HepG2 (cell line): ENCODE results near the gene RASSF8. TPM values are rescaled to one million over a fixed set of nuclear protein-coding genes. Genes with fewer than 3 reads are reported as not detected.
A peak's percentile ranks its signal among the peaks of the same experiment; 100 is the strongest.

Source experiments
- ADNP ChIP-seq: sonication (generic); formaldehyde crosslinking; IDR thresholded peaks from 2 replicates; pipeline ENCODE4 v1.4.0; 2020; ENCODE audit warnings: missing genetic modification reagents
- EHMT2 ChIP-seq: fragments of 200-600 bp; sonication (generic); IDR thresholded peaks from 2 replicates; pipeline ENCODE4 v1.7.0; 2017; ENCODE audit warnings: antibody characterized with exemption, low read depth, low read length, borderline replicate concordance
- MIER3 ChIP-seq: IDR thresholded peaks from 2 replicates; pipeline ENCODE4 v1.6.1; 2016; ENCODE audit warnings: missing compliant biosample characterization, borderline replicate concordance
- MXD4 ChIP-seq: IDR thresholded peaks from 2 replicates; pipeline ENCODE4 v1.6.1; 2016; ENCODE audit warnings: mild to moderate bottlenecking, missing biosample characterization, missing genetic modification reagents
- SMAD9 ChIP-seq: sonication (generic); formaldehyde crosslinking; IDR thresholded peaks from 2 replicates; pipeline ENCODE4 v1.5.1; 2020; ENCODE audit warnings: mild to moderate bottlenecking, missing genetic modification reagents
- ZFP62 ChIP-seq: sonication (generic); formaldehyde crosslinking; IDR thresholded peaks from 2 replicates; pipeline ENCODE4 v1.4.0; 2020; ENCODE audit warnings: missing genetic modification reagents
- ZNF709 ChIP-seq: sonication (generic); formaldehyde crosslinking; IDR thresholded peaks from 2 replicates; pipeline ENCODE4 v1.5.0; 2020; ENCODE audit warnings: mild to moderate bottlenecking, missing genetic modification reagents
- polyA plus RNA-seq, 8 experiments: library from polyadenylated mRNA; depleted of rRNA in 3 of 8; stranded (reverse) in 7 of 8; unstranded in 1 of 8; fragments of >200 nt; fragmentation: Illumina TruSeq in 4 of 8; extraction: Trizol in 4 of 8; gene quantifications; 2 replicates each; pipeline versions ENCODE4 v1.2.1 to v1.2.3, GENCODE V29; 2011 to 2016; ENCODE audit warnings: low read depth in 4 of 8, missing spikeins in 1 of 8, mixed read lengths in 1 of 8; ENCODE audit not compliant: insufficient read depth in 1 of 8
- total RNA-seq, 5 experiments: library from RNA; depleted of rRNA; stranded (reverse); fragments of >200 nt; fragmentation: Illumina TruSeq; extraction: Trizol; gene quantifications; 2 replicates each; pipeline ENCODE4 v1.2.3, GENCODE V29; 2016; ENCODE audit warnings: low read depth in 1 of 5
- TF ChIP-seq, protein P1 (sequence below): sonication (generic); formaldehyde crosslinking; IDR thresholded peaks from 2 replicates; pipeline ENCODE4 v1.5.0; 2020; ENCODE audit warnings: missing genetic modification reagents, mild to moderate bottlenecking, borderline replicate concordance
- TF ChIP-seq, protein P2 (sequence below): sonication (generic); formaldehyde crosslinking; IDR thresholded peaks from 2 replicates; pipeline ENCODE4 v1.5.0; 2020; ENCODE audit warnings: mild to moderate bottlenecking, low read depth, missing genetic modification reagents, borderline replicate concordance
- TF ChIP-seq, protein P3 (sequence below), 2 experiments: fragments of 450-650 bp in 1 of 2; sonication (generic) in 1 of 2; formaldehyde crosslinking in 1 of 2; IDR thresholded peaks; 2 replicates each; pipeline versions ENCODE4 v1.6.1 to v1.8.0; 2016 to 2022; ENCODE audit warnings: antibody characterized with exemption in 1 of 2, mild to moderate bottlenecking in 1 of 2, missing genetic modification reagents in 1 of 2
- TF ChIP-seq, protein P4 (sequence below): sonication (generic); formaldehyde crosslinking; IDR thresholded peaks from 2 replicates; pipeline ENCODE4 v1.4.0; 2020; ENCODE audit warnings: missing genetic modification reagents, borderline replicate concordance
- TF ChIP-seq, protein P5 (sequence below): conservative IDR thresholded peaks from 2 replicates; pipeline ENCODE4 v1.6.1; 2018; ENCODE audit warnings: missing genetic modification reagents

The RASSF8 gene
- total and polyA plus RNA-seq, 2 of the 13 experiments (the other 11 are each of a cell fraction or from before 2014, with no cell fraction given) = 0.82 to 9.2 TPM

DNA sequence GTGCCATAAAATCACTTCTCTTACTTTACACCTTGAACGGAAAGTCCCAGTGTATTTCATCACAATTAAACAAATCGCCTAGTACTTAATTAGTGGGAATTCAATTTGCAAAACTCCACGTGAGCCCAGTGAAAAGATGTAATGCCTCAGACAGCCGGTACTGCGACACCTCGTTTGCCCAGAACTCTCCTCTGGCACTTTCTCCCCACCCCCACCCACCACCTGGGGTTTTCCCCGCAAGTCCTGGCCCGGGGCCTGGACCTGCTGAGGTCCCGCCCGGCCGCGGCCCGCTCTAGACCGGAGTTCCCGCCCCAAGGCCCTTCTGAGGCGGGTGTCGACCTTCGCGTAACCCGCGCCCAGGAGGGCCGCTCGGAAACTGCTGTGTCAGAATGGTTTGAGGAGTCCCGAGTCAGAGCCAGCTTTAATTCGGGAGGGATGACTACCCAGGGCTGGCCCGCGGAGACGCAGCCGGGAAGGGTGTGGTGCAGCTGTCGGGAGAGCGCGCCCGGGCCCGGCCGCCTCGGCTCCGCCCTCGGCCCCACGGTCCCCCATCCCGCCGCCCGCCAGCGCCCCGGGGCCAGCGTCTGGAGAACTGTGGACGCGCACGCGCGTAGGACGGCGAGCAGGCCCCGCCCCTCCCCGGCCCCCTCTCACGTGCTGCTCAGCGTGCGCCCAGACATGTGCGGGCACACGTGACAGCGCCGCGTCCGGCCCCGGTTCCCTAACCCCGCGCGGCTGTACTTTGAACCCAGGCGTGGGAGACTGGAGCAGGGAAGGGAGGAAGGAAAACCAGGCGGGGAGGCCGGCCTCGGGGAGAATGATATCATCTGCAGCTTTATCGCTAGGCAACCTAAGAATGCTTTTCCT is 155.6 kb downstream of the RASSF8 start (continued):
- TF ChIP-seq, protein P1, sequence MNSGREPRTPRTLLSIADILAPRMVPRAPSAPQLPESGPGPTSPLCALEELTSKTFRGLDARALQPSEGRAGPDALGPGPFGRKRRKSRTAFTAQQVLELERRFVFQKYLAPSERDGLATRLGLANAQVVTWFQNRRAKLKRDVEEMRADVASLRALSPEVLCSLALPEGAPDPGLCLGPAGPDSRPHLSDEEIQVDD = peak; percentile 63; the same call in 1 of the 2 replicates
- TF ChIP-seq, protein P2, sequence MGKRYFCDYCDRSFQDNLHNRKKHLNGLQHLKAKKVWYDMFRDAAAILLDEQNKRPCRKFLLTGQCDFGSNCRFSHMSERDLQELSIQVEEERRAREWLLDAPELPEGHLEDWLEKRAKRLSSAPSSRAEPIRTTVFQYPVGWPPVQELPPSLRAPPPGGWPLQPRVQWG (CRISPR knock-in tag) = no peak
- TF ChIP-seq MXD4 = peak; percentile 69
- TF ChIP-seq, protein P3, sequence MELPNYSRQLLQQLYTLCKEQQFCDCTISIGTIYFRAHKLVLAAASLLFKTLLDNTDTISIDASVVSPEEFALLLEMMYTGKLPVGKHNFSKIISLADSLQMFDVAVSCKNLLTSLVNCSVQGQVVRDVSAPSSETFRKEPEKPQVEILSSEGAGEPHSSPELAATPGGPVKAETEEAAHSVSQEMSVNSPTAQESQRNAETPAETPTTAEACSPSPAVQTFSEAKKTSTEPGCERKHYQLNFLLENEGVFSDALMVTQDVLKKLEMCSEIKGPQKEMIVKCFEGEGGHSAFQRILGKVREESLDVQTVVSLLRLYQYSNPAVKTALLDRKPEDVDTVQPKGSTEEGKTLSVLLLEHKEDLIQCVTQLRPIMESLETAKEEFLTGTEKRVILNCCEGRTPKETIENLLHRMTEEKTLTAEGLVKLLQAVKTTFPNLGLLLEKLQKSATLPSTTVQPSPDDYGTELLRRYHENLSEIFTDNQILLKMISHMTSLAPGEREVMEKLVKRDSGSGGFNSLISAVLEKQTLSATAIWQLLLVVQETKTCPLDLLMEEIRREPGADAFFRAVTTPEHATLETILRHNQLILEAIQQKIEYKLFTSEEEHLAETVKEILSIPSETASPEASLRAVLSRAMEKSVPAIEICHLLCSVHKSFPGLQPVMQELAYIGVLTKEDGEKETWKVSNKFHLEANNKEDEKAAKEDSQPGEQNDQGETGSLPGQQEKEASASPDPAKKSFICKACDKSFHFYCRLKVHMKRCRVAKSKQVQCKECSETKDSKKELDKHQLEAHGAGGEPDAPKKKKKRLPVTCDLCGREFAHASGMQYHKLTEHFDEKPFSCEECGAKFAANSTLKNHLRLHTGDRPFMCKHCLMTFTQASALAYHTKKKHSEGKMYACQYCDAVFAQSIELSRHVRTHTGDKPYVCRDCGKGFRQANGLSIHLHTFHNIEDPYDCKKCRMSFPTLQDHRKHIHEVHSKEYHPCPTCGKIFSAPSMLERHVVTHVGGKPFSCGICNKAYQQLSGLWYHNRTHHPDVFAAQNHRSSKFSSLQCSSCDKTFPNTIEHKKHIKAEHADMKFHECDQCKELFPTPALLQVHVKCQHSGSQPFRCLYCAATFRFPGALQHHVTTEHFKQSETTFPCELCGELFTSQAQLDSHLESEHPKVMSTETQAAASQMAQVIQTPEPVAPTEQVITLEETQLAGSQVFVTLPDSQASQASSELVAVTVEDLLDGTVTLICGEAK (IDR thresholded peaks at IDR 0.05) = no peak
- TF ChIP-seq, protein P3 (CRISPR knock-in tag; IDR thresholded peaks at IDR 0.05) = peak; percentile 78
- TF ChIP-seq ZNF709 (CRISPR knock-in tag) = peak; percentile 87; the same call in 1 of the 2 replicates
- TF ChIP-seq EHMT2 = no peak
- TF ChIP-seq SMAD9 = no peak
- peak; percentile 74; the same call in 1 of the 2 replicates for TF ChIP-seq MIER3 (CRISPR knock-in tag)
- TF ChIP-seq, protein P4, sequence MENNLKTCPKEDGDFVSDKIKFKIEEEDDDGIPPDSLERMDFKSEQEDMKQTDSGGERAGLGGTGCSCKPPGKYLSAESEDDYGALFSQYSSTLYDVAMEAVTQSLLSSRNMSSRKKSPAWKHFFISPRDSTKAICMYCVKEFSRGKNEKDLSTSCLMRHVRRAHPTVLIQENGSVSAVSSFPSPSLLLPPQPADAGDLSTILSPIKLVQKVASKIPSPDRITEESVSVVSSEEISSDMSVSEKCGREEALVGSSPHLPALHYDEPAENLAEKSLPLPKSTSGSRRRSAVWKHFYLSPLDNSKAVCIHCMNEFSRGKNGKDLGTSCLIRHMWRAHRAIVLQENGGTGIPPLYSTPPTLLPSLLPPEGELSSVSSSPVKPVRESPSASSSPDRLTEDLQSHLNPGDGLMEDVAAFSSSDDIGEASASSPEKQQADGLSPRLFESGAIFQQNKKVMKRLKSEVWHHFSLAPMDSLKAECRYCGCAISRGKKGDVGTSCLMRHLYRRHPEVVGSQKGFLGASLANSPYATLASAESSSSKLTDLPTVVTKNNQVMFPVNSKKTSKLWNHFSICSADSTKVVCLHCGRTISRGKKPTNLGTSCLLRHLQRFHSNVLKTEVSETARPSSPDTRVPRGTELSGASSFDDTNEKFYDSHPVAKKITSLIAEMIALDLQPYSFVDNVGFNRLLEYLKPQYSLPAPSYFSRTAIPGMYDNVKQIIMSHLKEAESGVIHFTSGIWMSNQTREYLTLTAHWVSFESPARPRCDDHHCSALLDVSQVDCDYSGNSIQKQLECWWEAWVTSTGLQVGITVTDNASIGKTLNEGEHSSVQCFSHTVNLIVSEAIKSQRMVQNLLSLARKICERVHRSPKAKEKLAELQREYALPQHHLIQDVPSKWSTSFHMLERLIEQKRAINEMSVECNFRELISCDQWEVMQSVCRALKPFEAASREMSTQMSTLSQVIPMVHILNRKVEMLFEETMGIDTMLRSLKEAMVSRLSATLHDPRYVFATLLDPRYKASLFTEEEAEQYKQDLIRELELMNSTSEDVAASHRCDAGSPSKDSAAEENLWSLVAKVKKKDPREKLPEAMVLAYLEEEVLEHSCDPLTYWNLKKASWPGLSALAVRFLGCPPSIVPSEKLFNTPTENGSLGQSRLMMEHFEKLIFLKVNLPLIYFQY (CRISPR knock-in tag) = peak; percentile 17
- no peak for TF ChIP-seq ZFP62 (CRISPR knock-in tag)
- no peak for TF ChIP-seq ADNP (CRISPR knock-in tag)
- TF ChIP-seq, protein P5, sequence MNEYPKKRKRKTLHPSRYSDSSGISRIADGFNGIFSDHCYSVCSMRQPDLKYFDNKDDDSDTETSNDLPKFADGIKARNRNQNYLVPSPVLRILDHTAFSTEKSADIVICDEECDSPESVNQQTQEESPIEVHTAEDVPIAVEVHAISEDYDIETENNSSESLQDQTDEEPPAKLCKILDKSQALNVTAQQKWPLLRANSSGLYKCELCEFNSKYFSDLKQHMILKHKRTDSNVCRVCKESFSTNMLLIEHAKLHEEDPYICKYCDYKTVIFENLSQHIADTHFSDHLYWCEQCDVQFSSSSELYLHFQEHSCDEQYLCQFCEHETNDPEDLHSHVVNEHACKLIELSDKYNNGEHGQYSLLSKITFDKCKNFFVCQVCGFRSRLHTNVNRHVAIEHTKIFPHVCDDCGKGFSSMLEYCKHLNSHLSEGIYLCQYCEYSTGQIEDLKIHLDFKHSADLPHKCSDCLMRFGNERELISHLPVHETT (CRISPR knock-in tag) = no peak
